Measurements from ENCODE around the gene FHOD3.
A peak's percentile ranks its signal among the peaks of the same experiment; 100 is the strongest.

DNA sequence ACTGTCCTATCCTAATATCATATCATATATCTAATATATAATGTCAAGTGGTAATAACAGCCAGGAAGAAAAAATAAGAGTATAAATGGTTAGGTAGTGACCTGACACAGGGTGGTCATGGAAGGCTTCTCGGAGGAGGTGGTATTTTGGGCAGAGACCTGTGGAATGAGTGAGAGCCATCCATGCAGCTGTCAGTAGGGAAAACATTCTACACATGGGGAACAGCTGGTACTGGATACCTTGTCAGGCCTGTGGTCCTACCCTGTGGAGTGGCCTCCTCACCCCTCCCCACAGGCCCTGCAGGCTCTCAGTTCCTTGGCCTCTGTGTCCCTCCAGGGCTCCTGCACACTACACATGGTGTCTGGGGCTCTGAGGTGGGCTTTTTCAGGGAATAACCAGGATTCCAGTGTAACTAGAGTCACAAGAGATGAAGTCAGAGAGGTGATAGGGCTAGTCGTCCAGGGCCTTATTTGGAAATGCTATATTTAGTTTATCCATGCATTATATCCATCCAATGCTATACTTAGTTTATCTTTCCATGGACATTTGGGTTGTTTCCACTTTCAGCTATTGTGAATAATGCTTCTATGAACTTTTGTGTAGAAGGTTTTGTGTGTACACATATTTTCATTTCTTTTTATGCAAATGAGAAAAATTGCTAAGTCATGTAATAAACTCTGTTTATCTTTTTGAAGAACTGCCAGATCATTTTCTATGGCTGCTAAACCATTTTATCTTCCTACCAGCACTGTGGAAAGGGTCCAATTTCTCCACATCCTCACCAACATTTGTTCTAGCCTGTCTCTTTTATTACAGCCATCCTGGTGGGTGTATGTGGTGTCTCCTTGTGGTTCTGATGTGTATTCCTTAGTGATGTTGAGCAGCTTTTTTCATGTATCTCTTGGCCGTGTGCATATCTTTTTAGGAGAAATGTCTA lies 455.7 kb downstream of the FHOD3 start:
- TF ChIP-seq, protein P1, sequence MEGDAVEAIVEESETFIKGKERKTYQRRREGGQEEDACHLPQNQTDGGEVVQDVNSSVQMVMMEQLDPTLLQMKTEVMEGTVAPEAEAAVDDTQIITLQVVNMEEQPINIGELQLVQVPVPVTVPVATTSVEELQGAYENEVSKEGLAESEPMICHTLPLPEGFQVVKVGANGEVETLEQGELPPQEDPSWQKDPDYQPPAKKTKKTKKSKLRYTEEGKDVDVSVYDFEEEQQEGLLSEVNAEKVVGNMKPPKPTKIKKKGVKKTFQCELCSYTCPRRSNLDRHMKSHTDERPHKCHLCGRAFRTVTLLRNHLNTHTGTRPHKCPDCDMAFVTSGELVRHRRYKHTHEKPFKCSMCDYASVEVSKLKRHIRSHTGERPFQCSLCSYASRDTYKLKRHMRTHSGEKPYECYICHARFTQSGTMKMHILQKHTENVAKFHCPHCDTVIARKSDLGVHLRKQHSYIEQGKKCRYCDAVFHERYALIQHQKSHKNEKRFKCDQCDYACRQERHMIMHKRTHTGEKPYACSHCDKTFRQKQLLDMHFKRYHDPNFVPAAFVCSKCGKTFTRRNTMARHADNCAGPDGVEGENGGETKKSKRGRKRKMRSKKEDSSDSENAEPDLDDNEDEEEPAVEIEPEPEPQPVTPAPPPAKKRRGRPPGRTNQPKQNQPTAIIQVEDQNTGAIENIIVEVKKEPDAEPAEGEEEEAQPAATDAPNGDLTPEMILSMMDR (conservative IDR thresholded peaks at IDR 0.05 in 1 of 2, IDR thresholded peaks at IDR 0.05 in 1 of 2; ENCODE audit: extremely low read depth in 1 of 2, insufficient read depth in 1 of 2, low read depth in 1 of 2, low read length in 2 of 2): peak in 1 of 2 donors; percentile 13
- TF ChIP-seq EZH2 (IDR thresholded peaks at IDR 0.05; ENCODE audit: borderline replicate concordance, low read length): no peak

Measured in mammary epithelial cell (primary cell).